Activated CD4-positive, alpha-beta T cell treated with anti-CD3 and anti-CD28 coated beads, Interleukin-2, amount 50 U/mL, for 48 hours (primary cell): ENCODE results near the gene SLC6A4.
"Not testable (repeated sequence)": the region's sequence is repeated elsewhere in the genome, so short reads cannot be mapped to it uniquely, and the experiment has no call there.

Experiments
- DNase-seq, 2 experiments: peaks; one replicate each; pipeline ENCODE4 v3.0.0-alpha.2; 2020

The SLC6A4 gene

GRCh38 chr17:30238387-30239088 lies 3.0 kb upstream of the SLC6A4 start:
- no peak for DNase-seq

- DNase-seq: no peak
Observed at GRCh38 chr17:30238003-30238344, 2.5 kb upstream of the SLC6A4 start.

GRCh38 chr17:30237296-30238002 lies 2.0 kb upstream of the SLC6A4 start:
- no peak for DNase-seq

GRCh38 chr17:30236766-30237165 lies 1.3 kb upstream of the SLC6A4 start:
- DNase-seq: peak; percentile 26 to 47

- no peak for DNase-seq
Observed at GRCh38 chr17:30236297-30236624, 764 bp upstream of the SLC6A4 start.

GRCh38 chr17:30234964-30235363 lies 533 bp downstream of the SLC6A4 start:
- DNase-seq: peak in 1 of 2 experiments; percentile 11

GRCh38 chr17:30234296-30234695 lies 1.2 kb downstream of the SLC6A4 start:
- DNase-seq: no peak

GRCh38 chr17:30232824-30233427 lies 2.6 kb downstream of the SLC6A4 start:
- no peak for DNase-seq

GRCh38 chr17:30232015-30232823 lies 3.3 kb downstream of the SLC6A4 start:
- DNase-seq: no peak

GRCh38 chr17:30230596-30231125 lies 4.8 kb downstream of the SLC6A4 start:
- no peak for DNase-seq

GRCh38 chr17:30230009-30230408 lies 5.5 kb downstream of the SLC6A4 start:
- DNase-seq: not testable (repeated sequence)

- DNase-seq: no peak
Observed at GRCh38 chr17:30229012-30229411, 6.5 kb downstream of the SLC6A4 start.

GRCh38 chr17:30228011-30228410 lies 7.5 kb downstream of the SLC6A4 start:
- no peak for DNase-seq

- no peak for DNase-seq
Observed at GRCh38 chr17:30226878-30227277, 8.6 kb downstream of the SLC6A4 start.

GRCh38 chr17:30225919-30226553 lies 9.5 kb downstream of the SLC6A4 start:
- DNase-seq: no peak

- no peak for DNase-seq
Observed at GRCh38 chr17:30225112-30225511, 10.4 kb downstream of the SLC6A4 start.

GRCh38 chr17:30224419-30224960 lies 11.0 kb downstream of the SLC6A4 start:
- DNase-seq: no peak

- DNase-seq: no peak
Observed at GRCh38 chr17:30222721-30223175, 12.7 kb downstream of the SLC6A4 start.

GRCh38 chr17:30222251-30222650 lies 13.2 kb downstream of the SLC6A4 start:
- DNase-seq: no peak

GRCh38 chr17:30221346-30221745 lies 14.2 kb downstream of the SLC6A4 start:
- no peak for DNase-seq

GRCh38 chr17:30220414-30220813 lies 15.1 kb downstream of the SLC6A4 start:
- DNase-seq: no peak

- no peak for DNase-seq
Observed at GRCh38 chr17:30219833-30220232, 15.7 kb downstream of the SLC6A4 start.
